SK-N-MC (cell line): ENCODE measurements around the gene PEX14.

Experiments
- EZH2 ChIP-seq: fragments of 200-600 bp; sonication (generic); IDR thresholded peaks from one replicate; pipeline ENCODE4 v1.6.1; 2017; ENCODE audit warnings: antibody characterized with exemption
- POLR2AphosphoS5 ChIP-seq: IDR thresholded peaks from 2 replicates; pipeline ENCODE4 v1.6.1; 2012; ENCODE audit warnings: mild to moderate bottlenecking, low read depth, low read length, borderline replicate concordance

DNA sequence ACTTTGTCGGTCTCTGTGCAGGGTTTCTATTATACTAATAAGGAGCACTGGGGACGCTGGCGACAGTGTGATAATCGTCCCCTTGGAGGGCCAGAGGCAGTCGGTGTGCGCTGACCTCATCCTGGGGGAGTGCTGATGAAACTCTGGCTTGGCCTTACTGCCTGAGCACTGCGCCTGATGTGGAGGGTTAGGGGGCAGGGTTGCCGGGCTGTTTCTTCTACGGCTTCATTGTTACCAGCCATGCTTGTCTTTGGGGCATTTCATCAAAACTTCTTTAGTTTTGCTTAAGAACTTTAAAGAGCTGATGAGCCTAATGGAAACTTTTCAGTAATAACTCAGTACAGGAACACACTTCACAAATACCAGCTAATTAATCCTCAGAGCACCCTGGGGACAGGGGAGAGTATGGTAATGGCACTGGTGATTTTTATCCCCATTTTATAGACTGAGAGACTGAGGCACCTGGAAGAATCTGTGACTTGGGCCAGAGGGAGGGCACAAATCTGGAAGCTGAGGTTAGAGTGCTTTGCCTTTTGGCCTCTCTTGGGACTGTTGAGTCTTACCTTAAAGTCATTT is 81.8 kb downstream of the PEX14 start:
- TF ChIP-seq EZH2 = no peak
- no peak for TF ChIP-seq POLR2AphosphoS5
